NK-92 treated with Interleukin-12 subunit alpha and Interleukin-12 subunit beta, amount 100 ng/mL, for 24 hours (cell line): ENCODE measurements around the gene ZNRD2.
"Not testable (repeated sequence)": the region's sequence is repeated elsewhere in the genome, so short reads cannot be mapped to it uniquely, and the experiment has no call there.

Experiments used
- DNase-seq: peaks from one replicate; lab custom pipeline; 2025; lab: John Stamatoyannopoulos, UW

ZNRD2 gene

DNA sequence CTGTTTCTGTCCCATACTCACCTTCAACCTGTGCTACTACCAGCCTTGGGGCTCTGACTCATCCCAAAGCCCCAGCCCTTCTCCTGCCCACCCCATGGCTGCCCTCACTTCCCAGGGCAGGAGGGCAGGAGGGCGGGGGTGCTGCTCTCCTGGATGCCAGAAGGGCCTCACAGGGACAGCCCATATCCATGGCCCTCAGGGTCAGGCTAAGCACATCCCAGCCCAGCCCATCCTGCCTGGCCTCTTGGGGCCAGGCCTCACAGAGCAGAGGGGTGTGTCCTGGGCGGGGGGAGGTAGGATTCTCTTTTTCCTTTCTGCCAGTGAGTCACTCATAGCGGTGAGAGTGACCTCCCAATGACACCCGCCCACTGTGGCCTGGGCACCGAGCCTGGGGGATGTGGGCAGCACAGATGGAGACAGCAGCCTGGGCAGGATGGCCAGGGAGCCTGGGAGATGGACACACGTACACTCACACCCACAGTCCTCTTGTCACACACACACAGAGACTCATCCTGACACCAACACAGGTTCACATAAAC, 14.5 kb upstream of the ZNRD2 start:
- no peak for DNase-seq

GRCh38 chr11:65556470-65557279, 13.6 kb upstream of the ZNRD2 start:
- DNase-seq = no peak

DNA sequence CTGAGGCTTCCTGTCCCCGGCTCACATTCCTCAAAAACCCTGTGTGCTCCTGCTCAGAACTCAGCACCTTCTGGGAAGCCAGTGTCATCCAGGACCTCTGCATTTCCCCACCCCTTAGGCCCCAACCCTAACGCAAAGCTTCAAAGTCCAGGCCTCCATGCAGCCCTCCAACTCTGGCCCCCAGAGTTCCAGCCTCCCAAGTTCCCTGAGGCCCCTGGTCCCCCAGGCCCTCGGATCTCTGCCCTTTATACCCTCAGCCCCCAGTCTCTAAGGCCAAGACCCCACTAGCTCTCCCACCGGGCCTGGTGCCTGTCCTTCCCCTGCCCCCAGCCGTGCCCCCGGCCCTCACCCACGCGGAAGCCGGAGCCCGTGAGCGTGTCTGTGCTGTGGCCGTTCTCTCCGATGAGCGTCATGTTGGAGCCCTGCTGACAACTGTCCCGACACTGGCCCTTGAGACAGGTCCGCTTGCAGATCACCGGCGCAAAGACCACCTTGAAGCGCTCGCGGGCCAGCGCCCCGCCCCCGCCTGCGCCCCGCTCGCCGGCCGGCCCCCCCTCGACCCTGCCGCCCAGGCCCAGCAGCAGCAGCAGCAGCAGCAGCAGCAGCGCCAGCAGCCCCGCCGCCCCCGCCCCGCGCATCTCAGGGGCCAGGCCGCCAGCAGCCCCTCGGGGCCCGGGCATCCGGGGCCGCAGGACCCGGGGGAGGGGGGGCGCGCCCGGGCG, 12.8 kb upstream of the ZNRD2 start:
- no peak for DNase-seq

DNA sequence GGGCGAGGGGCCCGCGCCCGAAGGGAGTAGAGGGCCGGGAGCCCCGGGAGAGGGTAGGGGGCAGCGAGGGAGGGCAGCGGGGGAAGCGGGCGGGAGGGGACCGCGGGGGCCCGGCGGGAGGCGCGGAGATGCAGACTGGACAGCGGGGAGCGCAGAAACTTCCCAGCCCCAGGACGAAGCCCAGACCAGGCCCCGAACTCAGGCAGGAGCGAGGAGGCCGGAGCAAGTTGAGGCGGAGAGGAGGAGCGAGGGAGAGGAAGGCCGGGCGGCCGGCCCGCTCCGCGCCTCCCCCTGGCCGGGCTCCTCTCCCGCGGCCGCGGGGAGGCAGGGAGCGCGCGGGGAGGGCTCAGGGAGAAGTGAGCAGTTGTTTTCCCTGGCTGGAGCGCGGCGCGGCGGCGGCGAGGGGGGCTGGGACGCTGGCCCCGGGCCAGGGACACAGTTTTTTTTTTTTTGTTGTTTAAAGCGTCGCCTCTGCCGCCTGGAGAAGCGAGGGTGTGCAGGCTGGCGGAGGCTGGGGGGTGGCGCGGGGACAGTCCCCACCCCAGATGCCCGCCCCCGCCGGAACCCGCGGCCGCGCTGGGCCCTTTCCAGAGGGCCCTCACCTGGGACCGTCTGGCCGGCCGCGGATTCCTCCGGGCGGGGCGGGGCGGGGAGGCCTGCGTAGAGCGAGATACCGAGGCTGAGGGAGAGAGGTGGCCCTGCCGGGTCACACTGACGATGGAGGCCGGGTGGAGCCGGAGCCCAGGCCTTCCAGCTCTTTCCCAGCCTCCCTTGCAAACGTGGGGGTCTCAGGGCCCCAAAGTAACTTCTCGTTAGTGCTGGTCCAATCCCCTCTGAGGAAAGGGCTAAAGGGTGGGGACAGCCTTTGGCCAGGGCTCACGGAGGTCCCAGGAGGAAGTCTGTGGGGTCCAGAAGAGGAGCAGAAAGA, 12.0 kb upstream of the ZNRD2 start, which contains the start of gene LTBP3:
TSS of gene LTBP3 (minus strand) at position 358 of the 928 bp plus-strand sequence. CDS start 400 bp downstream, outside the sequence.
- DNase-seq = no peak

- no peak for DNase-seq
These were observed 11.3 kb upstream of the ZNRD2 start for GRCh38 chr11:65558930-65559509.

DNA sequence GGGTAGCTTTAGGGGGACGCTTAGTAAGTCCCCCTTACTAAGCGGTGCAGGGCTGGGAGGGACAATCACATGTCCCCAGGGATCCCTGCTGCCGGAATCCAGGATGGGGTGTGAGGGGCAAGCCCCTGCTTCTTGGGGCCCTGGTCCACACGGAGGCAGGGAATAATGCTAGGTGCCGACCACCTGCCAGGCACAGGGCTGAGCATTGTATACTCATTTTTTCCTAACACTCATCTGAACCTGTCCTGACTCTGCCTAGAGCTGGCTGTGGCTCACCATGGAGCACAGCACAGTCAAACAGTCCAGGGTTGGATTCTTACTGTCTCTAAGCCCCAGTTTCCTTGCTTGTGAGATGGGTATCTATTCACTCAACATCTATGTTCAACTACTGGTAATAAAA, 10.7 kb upstream of the ZNRD2 start:
- DNase-seq = no peak

DNA sequence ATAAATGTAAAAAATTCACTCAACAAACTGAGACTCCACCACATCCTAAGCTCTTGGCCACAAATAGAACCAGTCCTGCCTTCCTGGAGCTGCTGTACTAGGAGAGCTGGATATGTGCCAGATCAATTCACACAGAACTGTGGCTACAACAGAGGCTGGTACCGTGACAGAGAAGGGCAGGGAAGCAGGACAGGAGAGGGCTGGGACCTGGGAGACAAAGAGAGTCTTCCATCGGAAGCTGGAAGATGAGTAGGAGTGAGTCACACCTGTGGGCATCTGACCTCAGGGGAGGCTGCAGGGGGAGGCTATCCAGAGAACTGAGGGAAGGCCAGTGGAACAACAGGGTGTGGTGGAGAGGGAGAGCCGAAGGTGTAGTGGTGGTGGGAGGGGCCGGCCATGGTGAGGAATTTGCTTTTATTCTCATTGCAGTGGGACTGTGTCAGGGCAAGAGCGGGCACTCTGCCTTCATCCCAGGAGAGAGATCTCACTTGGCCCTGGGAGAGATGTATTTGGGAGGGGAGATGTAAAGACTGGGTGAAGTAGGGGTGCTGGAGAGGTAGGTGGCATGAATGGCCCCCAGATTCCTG, 10.2 kb upstream of the ZNRD2 start:
- no peak for DNase-seq

GRCh38 chr11:65560555-65561418, 9.5 kb upstream of the ZNRD2 start:
- no peak for DNase-seq

- DNase-seq = no peak
These were observed 8.3 kb upstream of the ZNRD2 start for GRCh38 chr11:65562020-65562419.

DNA sequence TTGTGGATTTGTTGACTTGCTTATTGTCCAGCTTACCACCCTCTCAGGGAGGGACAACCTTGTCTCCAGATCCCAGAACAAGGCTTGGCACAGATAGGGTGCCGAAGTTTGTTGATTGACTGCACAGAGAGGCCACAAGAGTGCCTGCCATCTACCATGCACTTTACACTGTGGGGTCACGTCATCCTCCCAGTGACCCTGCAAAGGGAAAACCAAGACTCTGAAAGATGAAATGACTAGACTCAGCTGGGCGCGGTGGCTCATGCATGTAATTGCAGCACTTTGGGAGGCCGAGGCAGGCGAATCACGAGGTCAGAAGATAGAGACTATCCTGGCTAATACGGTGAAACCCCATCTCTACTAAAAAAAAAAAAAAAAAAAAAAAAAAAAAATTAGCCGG, 7.5 kb upstream of the ZNRD2 start:
- no peak for DNase-seq

DNA sequence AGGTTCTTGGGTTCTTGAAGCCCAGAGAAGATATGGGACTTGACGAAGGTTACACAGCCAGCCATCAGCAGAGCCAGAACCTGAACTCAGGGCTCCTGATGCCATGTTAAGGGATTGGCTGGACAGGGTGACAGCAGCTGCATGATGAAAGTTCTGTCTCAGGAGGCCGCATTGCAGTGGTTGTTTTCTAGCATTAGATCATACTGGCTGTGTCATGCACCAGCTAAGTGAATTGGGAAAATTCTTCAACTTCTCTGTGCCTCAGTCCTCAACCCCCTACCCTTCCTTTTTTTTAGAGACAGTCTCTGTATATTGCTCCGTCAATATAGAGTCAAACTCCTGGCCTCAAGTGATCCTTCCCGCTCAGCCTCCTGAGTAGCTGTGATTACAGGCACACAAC, 6.7 kb upstream of the ZNRD2 start:
- DNase-seq = no peak

DNA sequence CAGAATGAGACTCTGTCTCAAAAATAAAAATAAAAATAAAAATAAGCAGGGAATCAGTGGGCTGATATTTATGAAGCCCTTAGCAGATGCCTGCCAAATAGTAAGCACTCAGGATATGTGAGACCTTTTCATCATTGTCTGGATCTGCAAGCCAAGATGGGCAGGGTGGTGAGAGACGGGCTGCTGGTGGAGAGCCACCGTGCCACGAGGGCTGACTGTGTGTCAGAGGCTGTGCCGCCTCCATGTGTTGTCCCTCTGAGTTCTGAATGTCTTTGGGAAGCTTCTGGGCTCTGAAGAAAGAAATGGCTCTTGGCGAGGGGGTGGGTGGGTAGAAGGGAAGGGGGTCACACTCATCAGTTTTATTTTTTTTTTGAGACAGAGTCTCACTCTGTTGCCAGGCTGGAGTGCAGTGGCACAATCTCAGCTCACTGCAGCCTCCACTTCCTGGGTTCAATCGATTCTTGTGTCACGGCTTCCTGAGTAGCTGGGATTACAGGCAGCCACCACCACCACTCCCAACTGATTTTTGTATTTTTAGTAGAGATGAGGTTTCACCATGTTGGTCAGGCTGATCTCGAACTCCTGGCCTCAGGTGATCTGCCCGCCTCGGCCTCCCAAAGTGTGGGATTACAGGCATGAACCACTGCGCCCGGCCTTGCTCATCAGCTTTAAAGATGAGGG, 5.3 kb upstream of the ZNRD2 start:
- not testable (repeated sequence) for DNase-seq

GRCh38 chr11:65565624-65566453, 4.4 kb upstream of the ZNRD2 start:
- no peak for DNase-seq

GRCh38 chr11:65569164-65569972, 909 bp upstream of the ZNRD2 start:
- DNase-seq = no peak

- no peak for DNase-seq
These were observed 1.1 kb downstream of the ZNRD2 start for GRCh38 chr11:65571420-65571819.

- DNase-seq = no peak
These were observed 1.7 kb downstream of the ZNRD2 start for GRCh38 chr11:65571940-65572339.

DNA sequence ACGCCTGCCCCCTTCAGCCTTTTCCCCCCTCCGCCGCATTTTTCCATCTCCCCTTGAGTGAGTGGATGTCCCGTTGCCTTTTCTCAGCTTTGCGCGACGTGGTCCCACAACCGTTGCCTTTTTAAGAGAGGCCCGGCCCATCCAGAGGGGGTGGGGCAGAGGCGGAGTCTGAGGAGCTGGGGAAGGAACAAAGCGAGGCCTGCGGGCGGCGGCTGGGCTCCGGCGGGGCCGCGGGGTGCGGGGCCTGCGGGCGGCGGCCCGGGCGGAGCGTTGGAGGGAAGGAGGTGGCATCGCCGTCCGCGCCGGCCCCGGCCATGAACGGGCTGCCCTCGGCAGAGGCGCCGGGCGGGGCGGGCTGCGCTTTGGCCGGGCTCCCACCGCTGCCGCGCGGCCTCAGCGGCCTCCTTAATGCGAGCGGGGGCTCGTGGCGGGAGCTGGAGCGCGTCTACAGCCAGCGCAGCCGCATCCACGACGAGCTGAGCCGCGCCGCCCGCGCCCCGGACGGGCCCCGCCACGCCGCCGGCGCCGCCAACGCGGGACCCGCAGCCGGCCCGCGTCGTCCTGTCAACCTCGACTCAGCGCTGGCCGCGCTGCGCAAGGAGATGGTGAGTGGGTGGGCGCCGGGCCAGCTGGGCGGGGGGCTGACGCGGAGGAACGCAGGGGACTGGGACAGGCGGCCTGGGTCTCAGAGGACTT, 2.2 kb downstream of the ZNRD2 start, which contains the start of gene FAM89B:
TSS of gene FAM89B (plus strand) at position 183 of the 696 bp plus-strand sequence. CDS start at position 315, 132 bp downstream.
- DNase-seq = peak; percentile 82
